CD4-positive, CD25-positive, alpha-beta regulatory T cell (primary cell): ENCODE results near the gene PAM. TPM values are rescaled to one million over a fixed set of nuclear protein-coding genes. Genes with fewer than 3 reads are reported as not detected.

Source experiments
- ATAC-seq, 2 donors: fragments of 150-1000 bp; cut with Tn5 transposase; one replicate each; pipeline ENCODE4 v1.10.0; 2021; ENCODE audit warnings: low read depth in 2 of 2, moderate number of reproducible peaks in 2 of 2, moderate library complexity in 1 of 2
- DNase-seq, 3 donors: peaks; one replicate each; pipeline versions ENCODE4 v3.0.0 to v3.0.0-alpha.2; 2012 to 2022; ENCODE audit warnings: mixed read lengths in 1 of 3
- H3K27ac ChIP-seq: one replicate; pipeline ENCODE4 v1.7.0; 2013; ENCODE audit warnings: mild to moderate bottlenecking, low read length; ENCODE audit not compliant: insufficient read depth, poor library complexity, severe bottlenecking
- H3K27me3 ChIP-seq: one replicate; pipeline ENCODE4 v1.7.0; 2013; ENCODE audit warnings: low read length; ENCODE audit not compliant: control insufficient read depth, insufficient read depth
- H3K36me3 ChIP-seq: one replicate; pipeline ENCODE4 v1.7.0; 2013; ENCODE audit warnings: mild to moderate bottlenecking, low read length, moderate library complexity; ENCODE audit not compliant: control insufficient read depth, insufficient read depth
- H3K4me1 ChIP-seq: 2 replicates; pipeline ENCODE4 v1.7.0; 2013; ENCODE audit warnings: mild to moderate bottlenecking, low read length; ENCODE audit not compliant: insufficient read depth, control insufficient read depth, poor library complexity, severe bottlenecking
- H3K4me3 ChIP-seq: one replicate; pipeline ENCODE4 v1.7.0; 2013; ENCODE audit warnings: low read depth, mild to moderate bottlenecking, low read length, moderate library complexity
- H3K9me3 ChIP-seq, 2 experiments: 1 replicate in 1 of 2; 2 replicates in 1 of 2; pipeline ENCODE4 v1.7.0; 2013; ENCODE audit warnings: low read length in 2 of 2, mild to moderate bottlenecking in 1 of 2, moderate library complexity in 1 of 2; ENCODE audit not compliant: control insufficient read depth in 2 of 2
- H3K27ac Mint-ChIP-seq, 3 donors: one replicate each; pipeline ENCODE4 v1.8.0; 2020 to 2022; ENCODE audit warnings: mild to moderate bottlenecking in 3 of 3, mixed read lengths in 3 of 3, moderate library complexity in 2 of 3
- H3K27me3 Mint-ChIP-seq: one replicate; pipeline ENCODE4 v1.8.0; 2022; ENCODE audit warnings: mild to moderate bottlenecking, mixed read lengths
- H3K36me3 Mint-ChIP-seq: one replicate; pipeline ENCODE4 v1.8.0; 2020; ENCODE audit warnings: mixed read lengths
- H3K4me1 Mint-ChIP-seq, 4 donors: one replicate each; pipeline ENCODE4 v1.8.0; 2020 to 2022; ENCODE audit warnings: mixed read lengths in 4 of 4, mild to moderate bottlenecking in 1 of 4
- H3K4me3 Mint-ChIP-seq, 4 donors: one replicate each; pipeline ENCODE4 v1.8.0; 2020 to 2022; ENCODE audit warnings: mild to moderate bottlenecking in 4 of 4, mixed read lengths in 4 of 4, moderate library complexity in 3 of 4
- H3K9me3 Mint-ChIP-seq, 7 donors: one replicate each; pipeline ENCODE4 v1.8.0; 2020 to 2022; ENCODE audit warnings: mixed read lengths in 7 of 7, mild to moderate bottlenecking in 3 of 7, moderate library complexity in 2 of 7
- polyA plus RNA-seq, 4 donors: library from polyadenylated mRNA; unstranded; fragments of 300-500 nt; fragmentation: Illumina TruSeq; gene quantifications; one replicate each; pipeline ENCODE4 v1.2.3, GENCODE V29; 2021
- total RNA-seq: library from RNA; stranded (reverse); gene quantifications from one replicate; pipeline ENCODE4 v1.2.3, GENCODE V29; 2022

PAM gene
- total and polyA plus RNA-seq, 5 donors from 2014 or later, result 22.9 to 60.0 (median 34.7) TPM

DNA sequence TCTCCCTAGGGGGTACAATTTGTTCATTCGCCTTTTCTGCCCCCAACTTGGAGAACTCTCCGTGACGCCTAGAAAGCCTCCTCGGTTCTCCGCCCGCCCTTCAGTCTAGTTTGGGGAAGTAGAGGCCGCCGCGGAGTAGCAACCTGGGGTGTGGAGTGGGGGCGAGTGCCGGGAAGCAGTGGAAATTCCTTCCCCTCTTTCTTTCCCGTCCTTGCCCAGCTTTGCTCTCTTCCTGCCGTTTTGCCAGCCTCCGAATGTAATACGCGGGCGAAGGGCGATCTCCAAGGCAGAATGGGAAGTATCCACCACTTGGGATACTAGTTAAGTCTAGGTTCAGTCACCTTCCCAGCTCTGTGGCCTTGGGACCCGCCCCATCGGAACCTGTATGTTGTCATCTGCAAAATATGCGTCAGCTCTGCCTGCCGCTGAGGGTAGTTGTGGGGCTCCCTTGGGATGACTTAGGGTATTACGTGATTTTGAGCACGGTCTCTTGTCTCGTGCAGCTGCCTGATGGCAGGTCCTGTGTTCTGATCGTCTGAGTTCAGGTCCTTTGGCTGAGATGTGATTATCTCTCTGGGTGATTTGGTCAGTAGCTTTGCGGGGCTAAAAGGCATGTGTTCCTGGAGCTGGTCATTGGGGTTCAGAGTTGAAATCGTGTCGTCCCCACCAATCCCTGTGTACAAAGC lies 724 bp downstream of the PAM start:
- H3K9me3 ChIP-seq, result no peaks in the 10 kb centered on the region
- H3K4me3 ChIP-seq, result peak overlapping the region; percentile 96
- Mint-ChIP-seq H3K9me3 (peaks cover 0 to 5% (median 0%) of the 10 kb centered on the region in 7 donors), H3K4me1 (peaks cover 7 to 53% (median 41%) of the 10 kb centered on the region in 4 donors), H3K27ac (peak overlapping the region; percentile 90 to 96 (median 91)), H3K36me3 (no peaks in the 10 kb centered on the region), H3K27me3 (peaks cover 13% of the 10 kb centered on the region), H3K4me3 (peak overlapping the region; percentile 92 to 98 (median 96))
- peak overlapping the region; percentile 79 for H3K27ac ChIP-seq
- ATAC-seq (peak; percentile 68 to 73), DNase-seq (peak; percentile 54 to 79 (median 63))
- no peaks in the 10 kb centered on the region for H3K27me3 ChIP-seq
- H3K4me1 ChIP-seq, result peaks cover 45% of the 10 kb centered on the region
- H3K36me3 ChIP-seq, result no peaks in the 10 kb centered on the region

DNA sequence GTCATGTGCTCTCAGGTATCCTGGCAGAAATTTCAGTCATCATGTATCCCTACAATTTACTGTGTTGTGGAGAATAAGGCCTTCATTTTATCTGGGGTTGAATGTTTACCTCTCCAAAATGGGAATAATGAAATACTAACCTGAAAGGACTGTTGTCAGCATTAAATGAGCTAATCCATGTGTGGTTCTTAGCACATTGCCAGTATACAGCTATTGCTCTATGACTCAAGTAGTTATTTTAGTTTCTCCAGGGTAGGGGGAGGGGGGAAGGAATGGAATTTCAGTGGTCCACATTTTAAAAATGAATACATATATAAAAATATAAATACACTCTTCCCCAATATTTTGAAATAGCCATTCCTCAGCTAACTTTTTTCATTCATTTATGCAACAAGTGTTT lies 3.5 kb downstream of the PAM start:
- ATAC-seq, result no peak
- Mint-ChIP-seq H3K27ac (peak overlapping the region in 2 of 3 donors; percentile 13 to 18), H3K4me1 (peaks cover 24 to 75% (median 63%) of the 10 kb centered on the region in 4 donors), H3K4me3 (peak overlapping the region in 2 of 4 donors; percentile 59 to 77), H3K27me3 (peaks cover 4% of the 10 kb centered on the region), H3K36me3 (no peaks in the 10 kb centered on the region), H3K9me3 (peaks cover 0 to 2% (median 0%) of the 10 kb centered on the region in 7 donors)
- no peak for DNase-seq
- no peaks in the 10 kb centered on the region for H3K27me3 ChIP-seq
- no peaks in the 10 kb centered on the region for H3K9me3 ChIP-seq
- peaks cover 71% of the 10 kb centered on the region for H3K4me1 ChIP-seq
- no peaks in the 10 kb centered on the region for H3K36me3 ChIP-seq
- peak overlapping the region; percentile 52 for H3K27ac ChIP-seq
- H3K4me3 ChIP-seq, result peak overlapping the region; percentile 30

DNA sequence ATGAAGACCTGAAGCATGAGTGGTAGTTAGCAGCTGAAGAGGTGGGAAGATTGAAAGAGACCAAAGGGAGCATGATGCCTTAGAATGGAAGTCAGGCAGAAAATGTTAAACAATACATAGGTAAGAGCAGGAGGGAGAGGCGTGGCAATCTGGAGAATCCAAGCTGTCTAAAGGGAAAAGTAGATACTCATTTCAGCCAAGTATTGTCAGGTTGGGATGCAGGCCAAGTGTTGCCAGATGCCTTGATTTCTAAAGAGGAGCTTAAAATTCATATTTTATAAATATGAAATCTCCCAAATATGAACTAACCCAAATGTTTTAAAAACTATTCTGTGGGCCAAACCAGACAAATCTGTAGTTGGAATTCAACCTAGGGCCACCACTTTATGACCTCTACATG lies 4.2 kb downstream of the PAM start:
- Mint-ChIP-seq H3K4me1 (peaks cover 25 to 74% (median 63%) of the 10 kb centered on the region in 4 donors), H3K4me3 (peak overlapping the region in 2 of 4 donors; percentile 7 to 58), H3K36me3 (no peaks in the 10 kb centered on the region), H3K27me3 (peaks cover 2% of the 10 kb centered on the region), H3K9me3 (peaks cover 0 to 2% (median 0%) of the 10 kb centered on the region in 7 donors), H3K27ac (peak overlapping the region; percentile 30 to 70 (median 65))
- Histone ChIP-seq H3K4me1 (peaks cover 72% of the 10 kb centered on the region), H3K27ac (peak overlapping the region; percentile 52), H3K36me3 (no peaks in the 10 kb centered on the region), H3K4me3 (peak overlapping the region; percentile 16), H3K9me3 (no peaks in the 10 kb centered on the region), H3K27me3 (no peaks in the 10 kb centered on the region)
- no peak for DNase-seq
- ATAC-seq, result no peak

DNA sequence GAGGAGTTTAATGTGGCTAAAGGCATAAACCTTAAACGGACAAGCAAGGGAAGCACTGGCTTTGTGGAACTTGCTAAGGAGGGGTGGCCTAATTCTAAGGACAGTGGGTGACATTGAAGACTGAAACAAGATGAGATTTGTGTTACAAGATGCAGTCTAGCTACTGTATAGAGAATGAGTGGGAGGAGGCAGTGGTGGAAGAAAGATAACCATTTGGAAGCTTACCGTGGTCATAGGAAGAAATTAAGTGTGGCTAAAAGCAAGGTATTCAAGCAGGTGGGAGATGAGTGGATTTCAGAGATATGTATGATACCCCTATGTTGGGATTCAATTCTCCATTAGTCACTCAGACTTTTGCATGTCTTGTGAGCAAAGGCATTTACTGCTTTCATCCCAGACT lies 4.6 kb downstream of the PAM start:
- H3K9me3 Mint-ChIP-seq, result peaks cover 0 to 2% (median 0%) of the 10 kb centered on the region in 7 donors

DNA sequence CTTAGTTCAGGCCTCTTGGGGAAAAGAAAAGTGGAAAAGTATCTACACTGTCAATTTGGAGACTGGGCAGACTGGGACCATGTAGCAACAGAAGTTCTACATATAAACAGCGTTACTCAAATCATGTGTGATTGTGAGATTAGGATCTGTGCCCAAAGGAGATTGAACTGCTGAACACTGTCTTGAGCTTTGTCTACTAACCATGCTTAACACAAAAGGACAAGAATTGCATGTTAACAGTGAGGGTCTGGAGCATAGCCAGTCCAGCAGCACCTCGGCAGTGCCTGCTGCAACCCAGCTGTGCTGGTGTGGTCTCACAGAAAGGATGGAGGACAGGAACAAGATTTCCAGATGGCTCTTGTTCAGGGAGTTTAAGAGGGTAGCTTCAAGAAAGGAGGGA lies 5.7 kb downstream of the PAM start:
- peaks cover 0 to 2% (median 0%) of the 10 kb centered on the region in 7 donors for H3K9me3 Mint-ChIP-seq
- H3K4me1 Mint-ChIP-seq, result peaks cover 41 to 84% (median 74%) of the 10 kb centered on the region in 4 donors
- peak overlapping the region; percentile 6 to 84 (median 8) for H3K27ac Mint-ChIP-seq
- H3K4me1 ChIP-seq, result peaks cover 82% of the 10 kb centered on the region
- H3K9me3 ChIP-seq, result no peaks in the 10 kb centered on the region
- no peaks in the 10 kb centered on the region for H3K27me3 Mint-ChIP-seq
- H3K27me3 ChIP-seq, result no peaks in the 10 kb centered on the region
- peak overlapping the region; percentile 68 for H3K27ac ChIP-seq
- ATAC-seq (no peak), DNase-seq (no peak)
- H3K36me3 ChIP-seq, result no peaks in the 10 kb centered on the region
- H3K4me3 Mint-ChIP-seq, result peak overlapping the region; percentile 17 to 87 (median 56)
- H3K36me3 Mint-ChIP-seq, result no peaks in the 10 kb centered on the region
- peak overlapping the region; percentile 90 for H3K4me3 ChIP-seq

More for the DNA sequence above, 4.6 kb downstream of the PAM start:
- peak overlapping the region; percentile 2 to 70 (median 21) for H3K27ac Mint-ChIP-seq
- peak overlapping the region; percentile 17 for H3K4me3 ChIP-seq
- no peaks in the 10 kb centered on the region for H3K27me3 ChIP-seq
- no peaks in the 10 kb centered on the region for H3K36me3 ChIP-seq
- peaks cover 72% of the 10 kb centered on the region for H3K4me1 ChIP-seq
- no peaks in the 10 kb centered on the region for H3K9me3 ChIP-seq
- peak overlapping the region in 2 of 4 donors; percentile 7 to 58 for H3K4me3 Mint-ChIP-seq
- ATAC-seq (no peak), DNase-seq (no peak)
- peak overlapping the region; percentile 68 for H3K27ac ChIP-seq
- peaks cover 29 to 74% (median 65%) of the 10 kb centered on the region in 4 donors for H3K4me1 Mint-ChIP-seq
- H3K27me3 Mint-ChIP-seq, result no peaks in the 10 kb centered on the region
- no peaks in the 10 kb centered on the region for H3K36me3 Mint-ChIP-seq

DNA sequence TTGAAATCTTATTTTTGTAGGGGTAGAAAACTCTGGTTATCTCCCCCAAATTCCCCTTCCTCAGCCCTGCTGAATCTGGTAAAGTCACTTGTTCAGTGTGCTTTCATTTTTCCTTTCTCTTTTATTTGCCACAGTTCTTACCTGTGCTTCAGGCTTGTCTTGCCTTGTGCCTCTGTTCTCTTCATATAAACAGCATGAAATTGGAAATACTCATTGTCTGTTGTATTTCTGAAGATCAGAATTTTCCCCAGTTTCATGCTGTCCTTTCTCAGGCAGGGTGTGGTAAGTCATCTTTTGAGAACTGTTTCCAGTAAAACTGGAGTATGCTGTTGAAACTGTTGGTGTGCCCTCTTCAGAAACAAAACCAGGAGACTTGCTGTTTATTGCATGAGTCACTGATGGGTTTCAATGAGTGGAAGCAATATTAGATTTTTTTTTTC lies 7.0 kb downstream of the PAM start:
- peak overlapping the region; percentile 71 to 78 (median 74) for H3K4me3 Mint-ChIP-seq
- peak in 1 of 3 donors; percentile 54 for DNase-seq
- Histone ChIP-seq H3K9me3 (no peaks in the 10 kb centered on the region), H3K27ac (peak overlapping the region; percentile 68), H3K4me1 (peaks cover 77% of the 10 kb centered on the region), H3K36me3 (no peaks in the 10 kb centered on the region), H3K4me3 (peak overlapping the region; percentile 90), H3K27me3 (no peaks in the 10 kb centered on the region)
- H3K27ac Mint-ChIP-seq, result peak overlapping the region in 2 of 3 donors; percentile 31 to 64
- H3K36me3 Mint-ChIP-seq, result no peaks in the 10 kb centered on the region
- H3K9me3 Mint-ChIP-seq, result no peaks in the 10 kb centered on the region
- H3K4me1 Mint-ChIP-seq, result peaks cover 41 to 80% (median 68%) of the 10 kb centered on the region in 4 donors
- no peaks in the 10 kb centered on the region for H3K27me3 Mint-ChIP-seq
- peak; percentile 44 to 46 for ATAC-seq

DNA sequence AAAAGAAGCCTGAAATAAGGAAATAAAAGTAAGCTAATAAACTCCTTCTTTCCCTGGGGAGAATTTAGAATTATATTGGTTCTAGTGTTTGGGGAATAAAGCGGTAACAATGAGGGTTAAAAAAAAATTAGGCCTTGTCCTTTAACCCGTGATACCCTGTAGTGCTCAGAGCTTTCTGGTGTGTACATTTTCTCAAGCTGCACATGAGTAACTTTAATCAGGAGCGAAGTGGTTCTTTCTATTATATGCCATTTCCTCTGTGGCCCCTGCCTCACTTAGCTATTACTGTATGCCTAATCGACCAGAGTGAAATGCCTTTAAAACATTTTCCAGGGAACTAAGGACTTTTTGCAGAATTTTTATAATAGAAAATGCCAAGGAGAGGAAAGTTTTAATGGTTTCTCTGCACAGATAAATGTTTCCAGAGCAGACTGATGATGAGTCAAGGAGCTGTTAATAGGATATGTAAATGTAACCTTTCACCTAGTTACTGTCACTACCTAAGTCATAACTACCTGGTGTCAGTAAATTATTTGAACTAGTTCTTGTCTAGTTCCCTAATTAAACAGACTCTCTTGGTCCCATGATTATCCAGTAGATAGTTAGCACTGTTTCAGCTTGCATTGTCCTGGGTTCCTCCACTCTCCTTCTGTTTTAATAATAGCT lies 7.6 kb downstream of the PAM start:
- H3K9me3 ChIP-seq, result no peaks in the 10 kb centered on the region
- H3K4me3 ChIP-seq, result peak overlapping the region; percentile 90
- Mint-ChIP-seq H3K9me3 (no peaks in the 10 kb centered on the region), H3K4me1 (peaks cover 46 to 82% (median 70%) of the 10 kb centered on the region in 4 donors), H3K36me3 (no peaks in the 10 kb centered on the region), H3K27ac (peak overlapping the region; percentile 64 to 84 (median 70)), H3K27me3 (no peaks in the 10 kb centered on the region), H3K4me3 (peak overlapping the region; percentile 71 to 78 (median 74))
- no peaks in the 10 kb centered on the region for H3K36me3 ChIP-seq
- no peaks in the 10 kb centered on the region for H3K27me3 ChIP-seq
- peak in 1 of 2 donors; percentile 33 for ATAC-seq
- peaks cover 75% of the 10 kb centered on the region for H3K4me1 ChIP-seq
- peak overlapping the region; percentile 68 for H3K27ac ChIP-seq
- peak in 1 of 3 donors; percentile 37 for DNase-seq
